Activated T-cell treated with anti-CD3 and anti-CD28 coated beads for 1 hour (primary cell): ENCODE data around the gene JPH4.

Experiments used
- DNase-seq: peaks from one replicate; pipeline ENCODE4 v3.0.0-alpha.2; 2020; ENCODE audit warnings: low read depth

The JPH4 gene

DNA sequence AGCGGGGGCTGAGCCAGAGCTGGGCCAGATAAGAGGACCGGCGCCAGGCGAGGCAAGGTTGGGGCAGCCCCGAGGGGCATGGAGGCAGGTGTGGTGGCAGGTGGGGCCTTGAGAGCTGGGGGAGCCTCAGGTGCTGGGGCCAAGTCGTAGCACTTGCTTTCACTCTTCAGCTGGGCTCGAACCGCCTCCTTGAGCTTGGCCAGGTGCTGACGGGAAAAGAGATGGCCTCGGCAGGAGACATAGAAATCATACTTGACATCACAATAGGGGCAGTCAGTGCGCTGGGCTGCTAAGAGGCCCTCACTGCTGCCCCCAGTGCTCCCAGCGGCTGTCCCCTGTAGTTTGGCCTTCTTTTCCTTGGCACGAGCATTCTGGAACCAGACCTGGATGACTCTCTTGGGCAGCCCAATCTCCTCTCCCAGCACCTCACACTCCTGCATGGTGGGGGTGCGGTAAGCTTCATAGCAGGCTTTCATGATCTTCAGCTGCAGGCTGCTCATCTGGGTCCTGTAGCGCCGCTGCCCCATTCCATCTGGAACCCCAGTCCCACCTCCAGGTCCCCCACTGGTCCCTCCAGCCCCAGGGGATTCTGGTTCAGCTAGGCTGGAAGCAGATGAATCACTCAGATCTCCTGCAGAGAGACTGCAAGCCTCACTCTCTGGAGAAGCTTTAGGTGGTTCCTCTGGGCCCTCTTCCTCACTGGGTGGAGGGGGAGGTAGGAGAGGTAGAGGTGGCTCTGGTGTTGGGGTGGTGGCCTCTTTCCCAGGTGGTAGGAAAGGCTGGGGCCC lies 55.2 kb downstream of the JPH4 start:
- no peak for DNase-seq

DNA sequence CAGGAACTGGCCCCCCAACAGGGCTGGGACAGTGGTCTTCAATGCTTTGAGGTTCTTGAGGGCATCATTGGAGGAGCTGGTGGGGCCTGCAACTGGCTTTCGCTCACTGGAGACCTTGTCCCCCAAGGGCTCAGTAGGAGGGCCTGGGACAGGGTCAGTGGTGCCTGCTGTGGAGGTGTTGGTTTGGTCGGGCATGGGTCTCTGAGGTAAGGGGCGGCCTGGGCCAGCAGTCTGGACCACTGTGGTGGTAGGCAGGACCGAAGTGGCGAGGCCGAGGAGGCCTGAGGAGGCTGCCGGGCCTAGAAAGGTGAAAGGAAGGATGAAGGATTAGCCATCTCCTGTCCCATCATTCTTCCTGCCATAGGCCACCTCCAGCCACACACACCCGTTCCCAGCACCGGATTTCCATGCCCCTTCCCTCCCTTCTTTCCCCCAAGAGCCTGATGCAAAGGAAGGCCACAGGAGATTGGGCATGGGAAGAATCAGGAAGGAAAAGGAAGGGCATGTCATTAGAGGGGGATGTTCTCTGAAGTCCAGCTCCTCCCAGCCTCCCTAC lies 55.9 kb downstream of the JPH4 start:
- DNase-seq = no peak

DNA sequence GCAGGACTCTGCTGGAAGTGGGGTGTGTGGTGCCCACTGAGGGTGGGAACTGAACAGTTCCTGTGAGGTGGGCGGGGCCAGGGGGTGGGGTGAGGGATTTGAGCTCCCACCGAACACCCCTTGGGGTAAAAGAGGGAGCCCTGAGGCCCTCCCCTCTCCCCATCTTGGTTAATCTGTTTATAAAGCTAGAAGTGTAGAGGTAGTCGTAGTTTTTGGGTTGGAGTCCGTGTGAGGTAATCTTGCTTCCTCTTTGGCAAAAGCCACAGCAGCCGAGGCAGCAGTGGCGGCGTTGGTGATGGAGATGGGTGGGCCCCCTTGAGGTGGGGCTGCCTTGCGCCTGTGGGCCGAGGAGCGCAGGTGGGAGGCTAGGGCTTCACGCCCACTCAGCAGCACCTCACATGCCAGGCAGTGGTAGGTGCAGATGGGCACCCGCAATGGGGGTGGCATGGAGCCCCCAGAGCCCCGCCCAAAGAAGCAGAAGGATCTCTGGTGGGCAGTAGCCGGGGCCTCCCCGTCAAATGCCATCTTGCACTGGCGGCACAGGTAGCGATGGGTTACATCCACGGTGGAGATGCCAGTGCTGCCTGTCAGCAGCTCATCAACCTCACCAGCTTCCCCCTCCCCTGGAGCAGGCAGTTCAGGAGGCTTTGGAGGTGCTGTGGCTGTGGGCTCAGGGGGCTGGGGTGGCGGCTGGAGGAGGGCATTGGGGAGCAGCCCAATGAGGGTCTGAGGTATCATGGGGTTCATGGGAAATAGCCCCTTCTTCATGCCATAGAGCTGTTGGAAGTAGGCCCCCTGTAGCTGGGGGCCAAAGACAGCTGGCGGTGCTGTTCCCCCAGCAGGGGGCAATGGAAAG lies 56.6 kb downstream of the JPH4 start:
- no peak for DNase-seq

DNA sequence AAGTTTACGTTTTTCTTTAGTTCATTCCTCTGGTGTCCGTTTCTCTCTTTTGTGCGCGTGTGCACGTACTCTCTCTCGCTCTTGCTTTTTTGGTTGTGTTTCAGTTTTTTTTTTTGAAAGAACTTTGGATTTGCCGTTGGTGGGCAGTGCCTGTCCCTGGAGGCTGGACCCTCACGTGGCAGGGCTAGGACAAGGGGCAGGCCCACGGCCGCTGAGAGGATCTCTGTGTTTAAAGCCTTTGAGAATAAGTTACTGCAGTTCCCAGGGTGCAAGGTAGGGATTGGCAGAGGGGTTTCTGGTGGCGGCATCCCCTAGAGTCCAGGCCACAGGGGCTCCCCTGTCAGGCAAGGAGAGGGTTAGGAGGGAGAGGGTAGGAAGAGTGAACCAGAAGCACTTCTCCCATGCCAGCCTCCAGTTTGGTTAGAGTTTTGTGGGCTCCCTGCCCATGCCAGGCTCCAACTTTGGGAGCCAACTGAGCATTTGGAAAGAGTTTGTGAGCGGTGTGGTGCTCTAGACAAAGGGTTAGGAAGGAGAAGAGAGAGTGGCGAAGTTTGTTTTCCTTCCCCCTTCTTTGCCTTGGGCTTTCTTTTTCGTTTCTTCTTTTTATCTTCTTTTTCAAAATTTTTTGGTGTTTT lies 57.6 kb downstream of the JPH4 start:
- DNase-seq = no peak

DNA sequence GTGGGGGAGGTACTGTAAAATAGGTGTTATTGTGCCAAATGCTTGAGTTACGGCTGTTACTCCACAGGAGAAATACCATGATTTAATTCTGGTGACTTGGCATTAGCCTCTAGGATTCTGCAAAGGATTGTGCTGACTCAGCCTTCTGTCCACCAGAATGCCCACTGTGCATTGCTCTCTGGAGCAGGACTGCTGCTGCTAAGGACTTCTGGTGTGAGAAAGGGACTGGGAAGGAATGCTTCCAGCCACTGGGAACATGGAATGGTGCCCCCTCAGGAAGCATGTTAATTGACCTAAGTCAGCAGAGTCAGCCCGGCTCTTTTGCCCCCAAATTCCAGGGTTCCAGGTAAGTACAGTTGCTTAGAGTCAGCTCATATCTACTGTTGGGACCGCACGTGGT lies 59.9 kb downstream of the JPH4 start:
- no peak for DNase-seq
